Measurements from ENCODE around the gene BBLN.

BBLN gene

DNA sequence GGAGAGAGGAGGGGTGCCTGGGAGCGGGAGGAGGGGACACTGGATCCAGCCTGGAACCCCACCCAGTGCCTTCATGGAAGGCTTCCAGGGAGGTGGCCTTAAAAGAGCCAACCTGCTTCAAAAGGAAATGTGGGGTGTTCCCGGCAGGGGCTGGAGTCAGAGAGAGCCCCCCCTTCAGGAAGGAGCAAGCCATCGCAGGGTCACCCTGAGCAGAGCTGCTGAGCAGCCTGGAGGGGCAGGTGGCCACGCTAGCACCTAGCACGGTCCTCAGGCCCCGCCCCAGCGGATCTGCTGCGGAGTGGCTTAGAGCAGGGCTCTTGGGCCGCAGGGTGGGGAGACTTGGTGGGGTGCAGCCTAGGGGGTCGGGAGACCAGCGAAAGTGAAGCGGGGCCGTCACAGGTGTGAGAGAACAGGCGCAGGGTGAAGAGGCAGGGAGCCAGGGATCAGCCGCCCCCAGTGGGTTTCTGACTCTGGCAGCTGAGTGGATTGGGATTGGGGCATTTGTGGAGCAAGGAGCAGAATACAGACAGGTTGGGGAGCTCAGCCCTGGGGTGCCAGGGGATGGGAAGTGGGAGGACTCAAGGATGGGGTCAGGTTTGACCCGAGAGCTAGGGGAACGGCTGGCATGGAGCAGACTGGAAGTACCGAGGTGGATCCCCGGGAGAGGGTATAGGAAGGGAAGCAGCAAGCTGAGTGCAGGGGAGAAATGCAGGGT is 9.3 kb upstream of the BBLN start:
- TF ChIP-seq, protein P1, sequence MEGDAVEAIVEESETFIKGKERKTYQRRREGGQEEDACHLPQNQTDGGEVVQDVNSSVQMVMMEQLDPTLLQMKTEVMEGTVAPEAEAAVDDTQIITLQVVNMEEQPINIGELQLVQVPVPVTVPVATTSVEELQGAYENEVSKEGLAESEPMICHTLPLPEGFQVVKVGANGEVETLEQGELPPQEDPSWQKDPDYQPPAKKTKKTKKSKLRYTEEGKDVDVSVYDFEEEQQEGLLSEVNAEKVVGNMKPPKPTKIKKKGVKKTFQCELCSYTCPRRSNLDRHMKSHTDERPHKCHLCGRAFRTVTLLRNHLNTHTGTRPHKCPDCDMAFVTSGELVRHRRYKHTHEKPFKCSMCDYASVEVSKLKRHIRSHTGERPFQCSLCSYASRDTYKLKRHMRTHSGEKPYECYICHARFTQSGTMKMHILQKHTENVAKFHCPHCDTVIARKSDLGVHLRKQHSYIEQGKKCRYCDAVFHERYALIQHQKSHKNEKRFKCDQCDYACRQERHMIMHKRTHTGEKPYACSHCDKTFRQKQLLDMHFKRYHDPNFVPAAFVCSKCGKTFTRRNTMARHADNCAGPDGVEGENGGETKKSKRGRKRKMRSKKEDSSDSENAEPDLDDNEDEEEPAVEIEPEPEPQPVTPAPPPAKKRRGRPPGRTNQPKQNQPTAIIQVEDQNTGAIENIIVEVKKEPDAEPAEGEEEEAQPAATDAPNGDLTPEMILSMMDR (conservative IDR thresholded peaks at IDR 0.05) = no peak
- no peak for TF ChIP-seq ZFX (IDR thresholded peaks at IDR 0.05)

GRCh38 chr9:128151309-128152132 is 8.5 kb upstream of the BBLN start:
- H3K27ac ChIP-seq = no peak overlapping the region
- no peak for TF ChIP-seq ZFX (IDR thresholded peaks at IDR 0.05)
- TF ChIP-seq, protein P1 (conservative IDR thresholded peaks at IDR 0.05) = no peak

More for the DNA sequence above, 9.3 kb upstream of the BBLN start:
- H3K27ac ChIP-seq = no peak overlapping the region

- no peak overlapping the region for H3K27ac ChIP-seq
Measured at GRCh38 chr9:128152133-128153059, 7.7 kb upstream of the BBLN start.

GRCh38 chr9:128153060-128153946 is 6.8 kb upstream of the BBLN start:
- TF ChIP-seq, protein P1 (conservative IDR thresholded peaks at IDR 0.05) = no peak
- TF ChIP-seq ZFX (IDR thresholded peaks at IDR 0.05) = no peak
- H3K27ac ChIP-seq = no peak overlapping the region

More at GRCh38 chr9:128152133-128153059, 7.7 kb upstream of the BBLN start:
- TF ChIP-seq ZFX (IDR thresholded peaks at IDR 0.05) = no peak
- TF ChIP-seq, protein P1 (conservative IDR thresholded peaks at IDR 0.05) = no peak

- no peak overlapping the region for H3K27ac ChIP-seq
- no peak for TF ChIP-seq ZFX (IDR thresholded peaks at IDR 0.05)
- TF ChIP-seq, protein P1 (conservative IDR thresholded peaks at IDR 0.05) = no peak
Measured at GRCh38 chr9:128153947-128154695, 5.9 kb upstream of the BBLN start.
